Measurements from ENCODE around the gene C1orf210. TPM values are rescaled to one million over a fixed set of nuclear protein-coding genes. Genes with fewer than 3 reads are reported as not detected.

The C1orf210 gene
- polyA plus RNA-seq, 1 experiment, result not detected

DNA sequence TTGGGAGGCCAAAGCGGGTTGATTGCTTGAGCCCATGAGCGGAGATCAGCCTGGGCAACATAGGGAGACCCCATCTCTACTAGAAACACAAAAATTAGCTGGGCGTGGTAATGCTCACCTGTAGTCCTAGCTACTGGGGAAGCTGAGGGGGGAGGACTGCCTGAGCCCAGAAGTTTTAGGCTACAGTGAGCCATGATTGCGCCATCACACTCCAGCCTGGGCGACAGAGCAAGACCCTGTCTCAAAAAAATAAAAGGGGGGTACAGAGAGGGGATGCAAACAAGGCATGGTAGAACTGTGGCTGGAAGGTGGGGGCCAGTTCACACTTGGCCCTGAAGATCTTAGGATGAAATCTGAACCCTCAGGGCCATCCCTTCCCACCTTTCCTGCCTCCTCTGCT lies 1.2 kb upstream of the C1orf210 start:
- ChIA-PET CTCF (interaction anchor here (1.2 kb wide), 1 partner anchor 11 kb away, joined by 4 read pairs; no protein-coding TSS in a partner anchor), POLR2A (no interaction called here)
- Histone ChIP-seq H3K4me3 (ENCODE audit: low read depth, low read length) (no peak overlapping the region), H3K27me3 (ENCODE audit: control insufficient read depth, insufficient read depth, low read length) (peaks cover 5% of the 10 kb centered on the region), H3K36me3 (ENCODE audit: control insufficient read depth, insufficient read depth, low read length) (no peaks in the 10 kb centered on the region)
- no peak for DNase-seq (ENCODE audit: low read depth)
- TF ChIP-seq, protein P1, sequence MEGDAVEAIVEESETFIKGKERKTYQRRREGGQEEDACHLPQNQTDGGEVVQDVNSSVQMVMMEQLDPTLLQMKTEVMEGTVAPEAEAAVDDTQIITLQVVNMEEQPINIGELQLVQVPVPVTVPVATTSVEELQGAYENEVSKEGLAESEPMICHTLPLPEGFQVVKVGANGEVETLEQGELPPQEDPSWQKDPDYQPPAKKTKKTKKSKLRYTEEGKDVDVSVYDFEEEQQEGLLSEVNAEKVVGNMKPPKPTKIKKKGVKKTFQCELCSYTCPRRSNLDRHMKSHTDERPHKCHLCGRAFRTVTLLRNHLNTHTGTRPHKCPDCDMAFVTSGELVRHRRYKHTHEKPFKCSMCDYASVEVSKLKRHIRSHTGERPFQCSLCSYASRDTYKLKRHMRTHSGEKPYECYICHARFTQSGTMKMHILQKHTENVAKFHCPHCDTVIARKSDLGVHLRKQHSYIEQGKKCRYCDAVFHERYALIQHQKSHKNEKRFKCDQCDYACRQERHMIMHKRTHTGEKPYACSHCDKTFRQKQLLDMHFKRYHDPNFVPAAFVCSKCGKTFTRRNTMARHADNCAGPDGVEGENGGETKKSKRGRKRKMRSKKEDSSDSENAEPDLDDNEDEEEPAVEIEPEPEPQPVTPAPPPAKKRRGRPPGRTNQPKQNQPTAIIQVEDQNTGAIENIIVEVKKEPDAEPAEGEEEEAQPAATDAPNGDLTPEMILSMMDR (IDR thresholded peaks at IDR 0.05; ENCODE audit: insufficient read depth, low read depth, low read length), result no peak

DNA sequence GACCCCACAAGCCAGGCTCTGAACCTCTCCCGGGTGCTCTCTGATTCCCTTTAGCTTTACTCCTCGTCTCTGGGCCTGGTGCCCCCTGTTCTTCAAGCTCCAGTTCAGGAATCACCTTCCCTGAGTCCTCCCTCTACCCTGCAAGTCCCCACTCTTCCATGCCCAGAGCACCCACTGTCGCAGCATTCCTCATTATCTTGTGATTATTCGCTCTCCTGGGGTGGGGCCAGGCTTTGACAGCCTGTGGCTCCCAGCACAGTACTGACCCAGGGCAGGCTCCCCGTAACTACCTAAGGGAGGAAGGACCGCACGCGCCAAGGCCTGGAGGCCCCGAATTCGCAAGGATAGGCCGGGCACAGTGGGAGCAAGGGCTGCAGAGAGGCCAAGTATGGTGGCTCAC lies 734 bp upstream of the C1orf210 start:
- Histone ChIP-seq H3K36me3 (ENCODE audit: control insufficient read depth, insufficient read depth, low read length) (no peaks in the 10 kb centered on the region), H3K4me3 (ENCODE audit: low read depth, low read length) (no peak overlapping the region), H3K27me3 (ENCODE audit: control insufficient read depth, insufficient read depth, low read length) (peaks cover 5% of the 10 kb centered on the region)
- no peak for DNase-seq (ENCODE audit: low read depth)
- ChIA-PET CTCF (interaction anchor here (0.7 to 1.2 kb wide), 2 partner anchors 10 to 73 kb away, joined by 4 to 5 read pairs; partner anchors contain the start of gene CDC20), POLR2A (no interaction called here)
- TF ChIP-seq, protein P1 (IDR thresholded peaks at IDR 0.05; ENCODE audit: insufficient read depth, low read depth, low read length), result no peak

GRCh38 chr1:43284546-43285110 lies 753 bp downstream of the C1orf210 start:
- TF ChIP-seq, protein P1 (IDR thresholded peaks at IDR 0.05; ENCODE audit: insufficient read depth, low read depth, low read length), result no peak
- ChIA-PET POLR2A (no interaction called here), CTCF (interaction anchor here (1.0 kb wide), 1 partner anchor 45 kb away, joined by 3 read pairs; no protein-coding TSS in a partner anchor)
- no peak for DNase-seq (ENCODE audit: low read depth)
- H3K36me3 ChIP-seq (ENCODE audit: control insufficient read depth, insufficient read depth, low read length), result no peaks in the 10 kb centered on the region
- H3K4me3 ChIP-seq (ENCODE audit: low read depth, low read length), result no peak overlapping the region
- H3K27me3 ChIP-seq (ENCODE audit: control insufficient read depth, insufficient read depth, low read length), result peaks cover 5% of the 10 kb centered on the region

- H3K27me3 ChIP-seq (ENCODE audit: control insufficient read depth, insufficient read depth, low read length), result peaks cover 4% of the 10 kb centered on the region
- DNase-seq (ENCODE audit: low read depth), result no peak
- CTCF ChIA-PET, result interaction anchor here (1.0 kb wide), 1 partner anchor 45 kb away, joined by 3 read pairs; no protein-coding TSS in a partner anchor
- POLR2A ChIA-PET, result no interaction called here
- H3K36me3 ChIP-seq (ENCODE audit: control insufficient read depth, insufficient read depth, low read length), result no peaks in the 10 kb centered on the region
- TF ChIP-seq, protein P1 (IDR thresholded peaks at IDR 0.05; ENCODE audit: insufficient read depth, low read depth, low read length), result no peak
- no peak overlapping the region for H3K4me3 ChIP-seq (ENCODE audit: low read depth, low read length)
Measured at GRCh38 chr1:43284065-43284464, 1.3 kb downstream of the C1orf210 start.

DNA sequence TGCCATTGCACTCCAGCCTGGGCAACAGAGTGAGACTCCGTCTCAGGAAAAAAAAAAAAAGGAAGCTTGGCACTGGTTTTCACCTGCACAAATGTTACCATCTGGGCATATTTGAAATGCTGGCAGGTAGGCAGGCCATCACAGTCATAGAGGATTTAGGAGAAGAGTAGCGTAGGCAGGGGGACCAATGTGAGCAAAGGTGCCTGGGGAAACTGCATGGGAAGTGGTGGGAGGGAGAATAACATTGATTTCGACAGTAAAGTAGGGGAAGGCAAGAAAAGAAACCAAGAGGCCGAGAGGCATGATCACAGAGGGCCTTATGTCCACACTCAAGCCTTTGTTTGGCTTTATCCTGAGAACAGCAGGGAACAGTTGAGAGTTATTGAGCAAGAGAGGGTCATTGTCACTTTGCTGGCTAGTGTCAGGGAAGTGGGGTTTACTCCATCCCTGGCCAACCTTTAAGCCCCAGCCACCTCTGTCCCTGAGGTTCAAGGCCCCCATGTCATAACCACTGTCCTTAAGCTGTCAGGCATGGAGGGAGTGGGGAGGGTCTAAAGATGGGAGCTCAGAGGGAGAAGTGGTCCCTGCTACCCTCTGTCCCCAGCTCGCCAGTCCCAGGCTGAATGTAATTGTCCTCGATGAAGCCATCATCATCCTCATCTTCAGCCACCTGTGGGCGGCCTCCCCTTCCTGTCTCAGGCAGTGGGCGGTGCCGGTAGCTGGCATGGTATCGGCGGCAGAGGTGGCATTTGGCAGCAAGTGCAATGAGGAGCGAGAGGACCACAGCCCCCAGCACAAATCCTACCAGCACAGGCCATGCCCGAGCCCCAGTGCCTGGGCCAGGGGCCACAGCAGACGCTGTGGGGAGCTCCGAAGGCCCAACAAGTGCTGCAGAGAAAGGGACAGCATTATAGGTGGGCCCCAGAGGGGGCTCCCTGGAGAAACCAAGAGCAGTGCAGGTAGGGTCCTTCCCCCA lies 2.9 kb downstream of the C1orf210 start:
- no peaks in the 10 kb centered on the region for H3K36me3 ChIP-seq (ENCODE audit: control insufficient read depth, insufficient read depth, low read length)
- ChIA-PET CTCF (interaction anchor here (1.0 kb wide), 1 partner anchor 13 kb away, joined by 3 read pairs; the partner anchor contains the start of gene TMEM125), POLR2A (no interaction called here)
- H3K4me3 ChIP-seq (ENCODE audit: low read depth, low read length), result no peak overlapping the region
- TF ChIP-seq, protein P1 (IDR thresholded peaks at IDR 0.05; ENCODE audit: insufficient read depth, low read depth, low read length), result no peak
- DNase-seq (ENCODE audit: low read depth), result no peak
- peaks cover 4% of the 10 kb centered on the region for H3K27me3 ChIP-seq (ENCODE audit: control insufficient read depth, insufficient read depth, low read length)
